ENCODE data around the gene BACE2. TPM values are rescaled to one million over a fixed set of nuclear protein-coding genes. Genes with fewer than 3 reads are reported as not detected.

The BACE2 gene
- total and polyA plus RNA-seq, 11 donors, result 3.8 to 30.3 (median 15.6) TPM

DNA sequence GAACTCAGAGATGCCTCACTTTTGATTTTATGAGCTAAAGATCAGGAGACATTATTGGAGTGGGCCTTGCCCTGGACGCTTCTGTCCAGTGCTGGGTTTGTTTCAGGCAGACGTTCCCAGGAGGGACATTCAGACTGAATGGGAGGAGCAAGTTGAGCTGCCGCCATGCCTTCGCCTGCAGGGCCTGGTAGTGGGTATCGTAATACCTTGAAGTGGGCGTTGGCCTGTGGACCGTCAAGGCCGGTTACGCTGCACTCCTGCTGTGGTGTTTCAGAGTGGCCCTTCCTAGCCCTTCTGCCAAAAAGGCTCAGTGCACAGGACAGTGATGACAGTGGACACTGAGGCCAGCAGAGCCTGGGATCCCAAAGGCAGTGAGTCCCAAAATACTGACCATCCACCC is 150.3 kb downstream of the BACE2 start:
- DNase-seq (no peak), ATAC-seq (no peak)
- intact Hi-C loops (cut with DNase I), result no loop called here
- TF ChIP-seq CTCF (IDR thresholded peaks at IDR 0.05), result no peak
- no peak for TF ChIP-seq POLR2A (IDR thresholded peaks at IDR 0.05)
- Histone ChIP-seq H3K4me1 (peaks cover 0 to 15% (median 5%) of the 10 kb centered on the region in 12 donors), H3K9me3 (no peaks in the 10 kb centered on the region), H3K4me3 (no peak overlapping the region), H3K27me3 (peaks cover 5 to 39% (median 30%) of the 10 kb centered on the region in 9 donors), H3K27ac (no peak overlapping the region), H3K36me3 (no peaks in the 10 kb centered on the region)
- WGBS, 4 donors, result 88 to 94% (median 91%) methylated on average over 8 to 9 of the region's 9 CpGs

GRCh38 chr21:41319273-41319672 is 151.3 kb downstream of the BACE2 start:
- Histone ChIP-seq H3K9me3 (no peaks in the 10 kb centered on the region), H3K4me3 (no peak overlapping the region), H3K27me3 (peaks cover 5 to 39% (median 27%) of the 10 kb centered on the region in 9 donors), H3K4me1 (peaks cover 0 to 15% (median 5%) of the 10 kb centered on the region in 12 donors), H3K36me3 (no peaks in the 10 kb centered on the region), H3K27ac (no peak overlapping the region)
- WGBS, 4 donors, result 77 to 85% (median 81%) methylated on average over 7 of the region's 7 CpGs
- ATAC-seq (no peak), DNase-seq (no peak)
- no peak for TF ChIP-seq CTCF (IDR thresholded peaks at IDR 0.05)
- TF ChIP-seq POLR2A (IDR thresholded peaks at IDR 0.05), result no peak
- intact Hi-C loops (cut with DNase I), result no loop called here

- TF ChIP-seq POLR2A (IDR thresholded peaks at IDR 0.05) (no peak), CTCF (IDR thresholded peaks at IDR 0.05) (no peak)
- Histone ChIP-seq H3K4me3 (no peak overlapping the region), H3K27ac (no peak overlapping the region), H3K27me3 (peaks cover 3 to 21% (median 13%) of the 10 kb centered on the region in 9 donors), H3K36me3 (no peaks in the 10 kb centered on the region), H3K4me1 (peaks cover 0 to 12% (median 5%) of the 10 kb centered on the region in 12 donors), H3K9me3 (no peaks in the 10 kb centered on the region)
- intact Hi-C loops (cut with DNase I), result no loop called here
- no peak for ATAC-seq
- 81 to 93% (median 86%) methylated on average over 16 to 20 of the region's 20 CpGs for WGBS, 4 donors
- DNase-seq, result no peak
These were observed 153.4 kb downstream of the BACE2 start for GRCh38 chr21:41321211-41321907.

DNA sequence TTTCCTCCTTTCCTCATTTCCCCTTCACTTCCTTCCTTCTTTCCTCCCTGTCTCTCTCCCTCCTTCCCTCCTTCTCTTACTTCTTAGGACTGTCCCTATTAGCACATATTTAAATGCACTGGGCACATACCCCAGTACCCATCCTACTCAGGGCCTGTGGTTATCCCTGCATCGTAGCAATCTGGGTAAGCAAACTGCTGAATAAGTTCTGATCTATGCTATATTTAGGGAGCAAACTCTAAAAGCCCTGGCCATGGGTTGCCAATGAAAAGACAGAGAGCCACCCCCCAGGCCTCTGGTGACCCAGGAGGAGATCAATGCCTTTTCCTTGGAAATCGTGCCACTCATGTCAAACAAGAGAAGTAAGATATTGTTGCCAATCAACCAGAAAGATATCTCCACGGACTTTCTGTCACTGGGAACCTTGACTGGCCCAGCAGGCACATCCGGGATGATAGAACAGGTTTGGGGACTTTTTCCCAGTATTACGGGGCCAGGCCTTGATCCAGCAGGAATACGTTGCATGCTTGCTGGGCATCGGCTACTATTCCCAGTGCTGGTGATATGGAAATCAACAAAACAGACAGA is 154.0 kb downstream of the BACE2 start:
- H3K4me1 ChIP-seq, result peaks cover 0 to 6% (median 0%) of the 10 kb centered on the region in 12 donors
- H3K9me3 ChIP-seq, result no peaks in the 10 kb centered on the region
- ATAC-seq (no peak), DNase-seq (no peak)
- intact Hi-C loops (cut with DNase I), result no loop called here
- no peak overlapping the region for H3K27ac ChIP-seq
- no peaks in the 10 kb centered on the region for H3K36me3 ChIP-seq
- TF ChIP-seq CTCF (IDR thresholded peaks at IDR 0.05) (no peak), POLR2A (IDR thresholded peaks at IDR 0.05) (no peak)
- 83 to 91% (median 87%) methylated on average over 7 of the region's 7 CpGs for WGBS, 4 donors
- H3K4me3 ChIP-seq, result no peak overlapping the region
- H3K27me3 ChIP-seq, result peaks cover 0 to 15% (median 7%) of the 10 kb centered on the region in 9 donors
